Stimulated activated CD8-positive, alpha-beta memory T cell treated with anti-CD3 and anti-CD28 coated beads, Interleukin-4, amount 100 ng/mL, for 4 hours (primary cell): ENCODE data around the gene RPP25L.
"Not testable (repeated sequence)": the region's sequence is repeated elsewhere in the genome, so short reads cannot be mapped to it uniquely, and the experiment has no call there.

Source experiments
- DNase-seq, 2 donors: peaks; one replicate each; pipeline ENCODE4 v3.0.0-alpha.2; 2020; ENCODE audit warnings: low read depth in 2 of 2, low spot score in 1 of 2

Gene RPP25L, protein sequence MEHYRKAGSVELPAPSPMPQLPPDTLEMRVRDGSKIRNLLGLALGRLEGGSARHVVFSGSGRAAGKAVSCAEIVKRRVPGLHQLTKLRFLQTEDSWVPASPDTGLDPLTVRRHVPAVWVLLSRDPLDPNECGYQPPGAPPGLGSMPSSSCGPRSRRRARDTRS

DNA sequence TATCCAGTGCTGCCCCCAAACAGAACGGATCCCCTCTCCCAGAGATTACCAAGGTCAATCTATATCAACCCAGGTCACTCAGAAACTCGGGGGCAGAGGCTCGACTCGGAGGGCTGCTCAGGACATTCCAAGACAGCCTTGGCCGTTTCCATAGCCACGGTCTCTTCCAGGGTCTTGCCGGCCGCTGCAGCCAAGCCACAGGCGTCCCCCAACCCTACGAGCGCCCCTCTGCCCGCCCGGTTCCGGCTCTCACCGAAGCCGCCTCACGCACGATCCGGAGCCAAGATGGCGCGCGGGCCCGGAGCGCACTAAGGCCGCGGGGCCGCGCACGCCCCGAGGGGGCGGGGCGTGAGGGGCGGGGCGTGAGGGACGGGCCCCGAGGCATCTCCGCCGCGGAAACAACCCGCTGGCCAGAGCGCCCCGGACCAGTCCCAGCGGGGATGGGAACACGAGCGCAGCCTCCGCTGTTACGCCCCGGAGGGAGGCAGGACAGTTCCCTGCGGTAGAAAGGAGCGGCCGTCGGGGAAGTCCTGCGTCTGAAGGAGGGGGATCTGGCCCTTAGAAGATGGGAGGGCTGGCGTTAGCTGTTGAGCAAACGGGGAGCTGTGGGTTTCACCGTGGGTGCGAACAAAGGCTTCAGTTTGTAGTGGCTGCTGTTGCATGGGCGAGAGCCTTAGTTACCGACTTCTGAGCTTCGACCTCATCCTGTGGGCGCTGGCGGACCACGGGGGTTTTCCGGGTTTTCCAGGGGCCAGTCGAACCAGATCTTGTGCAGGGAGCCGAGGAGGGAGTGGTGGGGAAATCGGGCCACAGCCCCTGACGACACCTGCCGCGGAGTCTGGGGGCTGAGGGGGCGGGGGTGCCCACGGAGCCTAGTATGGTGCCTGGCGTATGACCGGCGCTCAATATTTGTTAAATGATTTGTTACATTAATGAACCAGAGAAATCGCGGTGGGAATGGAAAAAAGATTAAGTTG is at the start of gene RPP25L:
RPP25L (minus strand) TSS at position 287 of the 977 bp plus-strand sequence. CDS start 801 bp downstream, outside the sequence.
- peak; percentile 57 to 62 for DNase-seq

DNA sequence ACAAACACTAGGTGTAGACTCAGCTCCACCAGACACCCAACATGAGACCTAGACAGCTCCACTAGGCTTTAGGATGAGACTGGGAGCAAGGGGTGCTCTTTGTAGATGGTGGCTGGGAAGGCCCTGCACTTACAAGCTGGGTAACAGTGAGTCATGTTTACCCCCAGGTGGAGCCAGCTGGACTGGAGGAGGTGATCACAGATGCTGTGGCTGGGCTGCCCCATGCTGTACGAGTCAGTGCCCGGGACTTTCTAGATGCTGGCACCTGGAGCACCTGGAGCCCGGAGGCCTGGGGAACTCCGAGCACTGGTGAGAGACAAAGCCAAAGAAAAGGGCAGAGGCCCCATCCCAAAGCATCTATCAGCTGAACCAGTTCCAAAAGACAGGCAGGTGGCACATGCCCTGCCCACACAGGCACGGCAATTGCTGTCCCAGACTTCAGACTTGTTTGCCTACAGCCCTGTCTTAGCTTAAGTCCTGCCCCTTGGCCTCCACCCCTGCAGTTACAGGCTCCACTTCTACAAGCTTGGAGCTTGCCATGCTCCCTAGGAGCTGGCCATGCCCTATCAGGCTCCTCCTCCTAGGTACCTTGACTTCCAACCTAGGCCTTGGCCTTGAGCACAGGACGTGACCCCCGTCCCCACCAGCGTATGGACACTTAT is 47.8 kb upstream of the RPP25L start:
- DNase-seq = no peak

DNA sequence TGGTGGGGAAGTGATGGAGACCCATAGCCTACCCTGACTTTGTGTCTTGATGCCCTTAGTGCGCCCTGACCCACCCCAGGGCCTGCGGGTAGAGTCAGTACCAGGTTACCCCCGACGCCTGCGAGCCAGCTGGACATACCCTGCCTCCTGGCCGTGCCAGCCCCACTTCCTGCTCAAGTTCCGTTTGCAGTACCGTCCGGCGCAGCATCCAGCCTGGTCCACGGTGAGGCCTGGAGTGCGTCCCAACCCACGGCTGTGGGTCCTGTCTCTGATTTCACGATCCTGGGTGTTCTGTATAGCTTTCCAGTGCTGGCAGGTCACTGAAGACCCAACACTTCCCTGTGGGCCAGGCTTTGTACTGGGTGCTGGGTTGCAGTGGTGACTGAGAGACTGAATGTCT is 46.6 kb upstream of the RPP25L start:
- no peak for DNase-seq

DNA sequence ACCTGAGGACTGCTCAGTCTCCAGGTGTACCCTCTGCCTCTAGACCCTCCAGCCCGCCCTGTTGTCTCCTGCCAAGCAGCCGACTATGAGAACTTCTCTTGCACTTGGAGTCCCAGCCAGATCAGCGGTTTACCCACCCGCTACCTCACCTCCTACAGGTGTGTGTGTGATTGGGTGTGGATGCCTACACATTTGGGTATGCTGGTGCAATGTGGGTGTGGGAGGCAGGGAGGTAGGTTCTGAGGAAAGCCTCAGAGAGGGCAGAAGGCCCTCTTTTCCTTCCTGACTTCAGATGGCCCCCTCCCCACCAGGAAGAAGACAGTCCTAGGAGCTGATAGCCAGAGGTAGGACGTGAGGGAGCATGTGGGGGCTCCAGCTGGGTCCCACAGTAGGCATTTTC is 45.1 kb upstream of the RPP25L start:
- DNase-seq = no peak

DNA sequence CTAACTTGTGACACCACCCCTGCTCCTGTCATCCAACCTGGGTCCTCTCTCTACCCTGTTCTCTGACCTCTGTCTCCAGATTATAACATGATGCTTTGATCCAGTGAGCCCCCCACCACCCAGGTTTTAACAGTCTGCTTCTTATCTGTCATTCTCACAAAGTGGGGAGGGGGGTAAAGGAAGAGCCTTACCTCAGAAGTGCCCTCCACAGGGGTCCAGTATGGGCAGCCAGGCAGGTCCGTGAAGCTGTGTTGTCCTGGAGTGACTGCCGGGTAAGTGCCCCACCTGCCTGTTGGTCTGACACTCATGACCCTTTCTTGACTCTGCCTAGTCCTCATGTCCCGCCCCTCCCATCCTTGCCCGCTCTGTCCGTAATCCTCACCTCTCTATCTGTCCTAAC is 43.5 kb upstream of the RPP25L start:
- no peak for DNase-seq

DNA sequence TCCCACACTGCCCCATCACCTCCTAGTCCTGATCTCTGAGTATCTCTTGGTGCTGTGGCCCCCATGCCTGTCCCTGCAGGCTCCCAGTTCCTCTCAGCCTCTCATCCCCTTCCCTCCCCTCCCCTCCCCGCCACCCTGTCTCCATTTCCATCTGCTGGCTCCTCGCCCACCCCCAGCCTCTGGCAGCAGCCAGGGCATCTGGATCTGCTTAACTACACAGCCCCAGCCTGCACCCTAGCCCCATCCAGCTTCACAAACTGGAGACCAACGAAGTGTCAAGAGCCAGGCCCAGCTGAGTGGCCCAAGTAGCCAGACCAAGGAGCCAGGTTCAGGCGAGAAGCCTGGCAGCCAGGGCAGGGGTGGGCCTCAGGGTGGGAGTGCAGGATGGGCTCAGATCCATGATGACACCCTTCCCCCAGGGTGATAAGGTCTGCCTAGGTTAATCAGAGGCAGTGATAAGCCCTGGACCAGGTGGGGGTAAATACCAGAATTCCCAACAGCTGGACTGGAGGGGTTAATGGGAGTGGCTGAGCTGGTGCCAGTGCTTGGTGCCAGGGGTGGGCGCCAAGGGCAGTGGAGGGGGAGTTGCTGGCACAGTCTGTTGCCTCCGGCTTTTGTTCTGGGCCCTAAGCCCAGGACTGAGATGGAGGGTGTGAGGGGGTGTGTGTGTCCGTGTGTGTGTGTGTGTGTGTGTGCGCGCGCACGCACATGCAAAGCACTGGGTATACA is 42.6 kb upstream of the RPP25L start:
- DNase-seq = no peak

DNA sequence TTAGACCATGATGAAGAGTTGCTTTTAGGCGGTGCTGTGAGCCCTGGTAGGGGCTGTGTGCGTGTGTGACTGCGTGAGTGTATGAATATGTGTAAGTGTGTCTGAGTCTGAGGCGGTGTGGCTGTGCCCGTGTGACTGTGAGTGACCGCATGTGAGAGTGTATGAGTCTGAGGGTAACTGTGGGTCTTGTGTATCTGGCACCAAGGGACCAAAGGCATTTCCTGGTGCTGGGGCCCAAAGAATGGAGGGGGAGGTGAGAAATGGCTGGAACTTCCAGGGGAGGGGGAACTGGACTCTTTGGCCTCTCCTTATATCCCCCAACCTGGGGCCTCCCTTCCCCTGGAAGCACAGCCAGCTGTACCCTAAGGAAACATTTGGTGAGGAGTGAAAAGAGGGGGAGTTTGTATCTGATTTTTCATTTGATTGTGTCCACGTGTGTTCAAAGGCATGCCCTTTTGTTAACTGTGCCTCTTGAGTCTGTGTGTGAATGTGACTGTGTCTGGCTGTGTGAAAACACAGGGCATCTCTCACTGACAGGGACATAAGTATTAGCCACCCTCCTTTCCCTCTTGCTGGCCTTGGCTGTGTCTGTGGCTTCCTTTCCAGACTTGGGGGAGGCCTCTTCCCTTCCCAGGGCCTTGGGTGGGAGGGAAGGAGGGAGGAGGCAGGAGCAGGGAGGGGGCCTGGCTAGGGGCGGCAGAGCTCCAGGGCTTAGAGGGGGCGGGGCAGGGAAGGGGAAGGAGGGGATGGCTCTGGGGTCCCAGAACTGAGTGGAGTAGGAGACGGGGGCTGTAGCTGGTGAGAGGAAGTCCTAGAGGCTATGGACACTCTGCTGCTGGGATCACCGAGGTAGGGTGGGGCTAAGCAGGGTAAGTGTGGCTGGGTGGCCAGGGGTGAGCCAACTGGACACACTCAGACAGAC is 41.5 kb upstream of the RPP25L start:
- DNase-seq = no peak

DNA sequence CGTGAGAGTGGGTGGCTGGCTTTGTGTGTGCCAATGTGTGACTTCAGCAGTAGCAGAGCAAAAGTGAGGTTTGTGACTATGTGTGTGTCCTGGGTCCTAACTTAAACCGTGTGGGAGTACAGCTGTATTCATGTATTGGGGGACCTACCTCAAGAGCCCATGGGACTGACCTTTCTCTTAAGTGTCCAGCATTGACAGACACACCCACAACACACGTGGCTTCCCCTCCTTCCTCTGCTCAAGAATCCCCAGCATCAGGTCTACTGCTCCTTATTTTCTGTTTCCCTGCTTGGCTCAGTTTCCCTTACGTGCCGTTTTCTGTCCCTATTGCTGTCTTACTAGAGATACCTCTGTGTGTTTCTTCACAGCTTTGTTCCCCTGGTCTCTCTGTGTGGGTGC is 40.7 kb upstream of the RPP25L start:
- DNase-seq = no peak

DNA sequence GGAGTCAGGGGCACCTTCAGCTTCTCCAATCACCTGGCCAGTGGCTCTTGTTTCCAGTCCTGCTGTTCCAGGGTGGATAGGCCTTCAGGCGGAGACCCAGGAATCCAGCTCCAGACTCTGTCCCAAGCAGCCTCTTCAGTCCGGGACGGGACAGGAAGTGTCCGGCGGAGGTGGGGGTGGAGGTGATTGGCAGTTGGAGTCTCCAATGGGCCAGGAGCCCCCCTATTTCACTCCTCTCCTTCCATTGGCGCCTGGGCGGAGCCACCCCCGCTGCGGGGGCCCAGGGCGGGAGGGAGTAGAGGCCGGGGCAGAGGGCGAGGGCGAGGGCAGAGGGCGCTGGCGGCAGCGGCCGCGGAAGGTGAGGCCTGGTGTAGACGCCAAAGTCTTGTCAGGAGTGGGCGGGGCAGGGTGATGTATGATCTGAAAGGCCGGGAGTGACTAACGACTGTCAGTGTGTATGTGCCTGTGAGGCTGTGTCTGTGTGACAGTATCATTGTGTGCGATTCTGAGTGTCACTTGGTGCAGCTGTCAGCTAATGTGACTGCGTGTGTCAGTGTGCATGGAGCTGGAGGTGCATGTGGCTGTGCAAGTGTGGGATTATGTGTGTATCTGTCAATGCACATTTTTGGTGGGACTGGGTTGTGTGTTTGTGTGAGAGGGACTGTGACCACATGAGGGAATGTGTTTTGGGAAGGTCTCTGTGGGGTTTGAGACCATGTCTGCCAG is 40.1 kb upstream of the RPP25L start, which contains the start of gene IL11RA:
IL11RA (plus strand) TSS at position 310 of the 726 bp plus-strand sequence. CDS start 3,033 bp downstream, outside the sequence.
- peak in 1 of 2 donors; percentile 17 for DNase-seq

DNA sequence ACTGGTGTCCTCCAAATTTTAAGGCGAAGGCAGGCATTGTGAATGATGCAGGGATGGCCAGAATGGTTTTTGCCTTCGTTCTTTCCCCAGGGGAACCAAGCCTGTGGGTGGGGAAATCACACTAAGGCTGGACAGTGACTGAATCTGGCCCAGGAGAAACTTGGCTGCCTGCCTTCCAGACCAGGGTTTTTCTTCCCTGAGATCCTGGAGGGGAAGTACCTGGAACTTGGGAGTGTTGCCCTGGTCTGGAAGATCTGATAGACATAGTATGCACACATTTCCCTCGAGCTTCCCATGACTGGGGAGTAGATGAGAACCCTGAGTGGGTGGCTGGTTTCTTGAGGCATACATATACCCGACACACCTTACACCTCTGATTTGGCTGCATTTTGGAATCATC is 39.4 kb upstream of the RPP25L start:
- DNase-seq = no peak

DNA sequence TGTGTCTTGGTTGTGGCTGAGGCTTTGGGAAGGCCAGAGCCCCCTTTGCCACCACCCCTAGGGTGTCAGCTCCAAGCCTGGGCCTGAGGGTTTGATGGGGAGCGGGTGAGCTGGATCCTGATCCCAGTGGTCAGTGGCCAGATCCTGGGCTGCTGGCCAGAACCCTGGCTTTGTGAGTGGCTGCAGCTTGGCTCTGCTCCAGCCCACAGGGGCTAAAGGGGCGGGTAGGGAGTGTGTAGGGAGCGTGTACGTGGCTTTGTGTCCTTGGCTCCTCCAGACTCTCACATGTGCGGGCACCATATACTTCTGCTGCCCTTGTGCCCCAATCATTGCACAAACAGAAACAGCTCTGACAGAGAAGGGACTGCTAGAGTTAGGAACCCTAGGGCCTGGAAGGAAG is 38.9 kb upstream of the RPP25L start:
- DNase-seq = no peak

DNA sequence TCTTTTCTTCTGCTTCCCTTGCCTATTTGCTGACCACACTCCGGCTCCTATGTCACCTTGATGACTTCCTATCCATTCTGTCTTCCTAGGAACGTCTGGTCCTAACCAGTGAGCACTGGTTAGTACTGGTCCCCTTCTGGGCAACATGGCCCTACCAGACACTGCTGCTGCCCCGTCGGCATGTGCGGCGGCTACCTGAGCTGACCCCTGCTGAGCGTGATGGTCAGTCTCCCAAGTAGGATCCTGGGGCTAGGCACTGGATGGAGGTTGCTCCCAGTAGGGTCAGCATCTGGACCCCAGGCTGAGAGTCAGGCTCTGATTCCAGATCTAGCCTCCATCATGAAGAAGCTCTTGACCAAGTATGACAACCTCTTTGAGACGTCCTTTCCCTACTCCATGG is 36.8 kb upstream of the RPP25L start:
- DNase-seq = no peak

DNA sequence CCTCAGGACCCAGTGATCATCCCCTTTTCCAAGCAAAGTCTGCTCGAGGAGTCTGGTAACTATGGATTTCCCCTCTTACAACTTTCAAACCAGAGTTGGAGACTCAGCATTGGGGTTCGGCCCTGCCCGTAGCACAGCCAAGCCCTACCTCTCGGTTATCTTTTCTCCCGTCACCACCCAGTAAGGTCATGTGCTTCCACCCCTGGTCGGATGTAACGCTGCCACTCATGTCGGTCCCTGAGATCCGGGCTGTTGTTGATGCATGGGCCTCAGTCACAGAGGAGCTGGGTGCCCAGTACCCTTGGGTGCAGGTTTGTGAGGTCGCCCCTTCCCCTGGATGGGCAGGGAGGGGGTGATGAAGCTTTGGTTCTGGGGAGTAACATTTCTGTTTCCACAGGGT is 35.8 kb upstream of the RPP25L start:
- no peak for DNase-seq

DNA sequence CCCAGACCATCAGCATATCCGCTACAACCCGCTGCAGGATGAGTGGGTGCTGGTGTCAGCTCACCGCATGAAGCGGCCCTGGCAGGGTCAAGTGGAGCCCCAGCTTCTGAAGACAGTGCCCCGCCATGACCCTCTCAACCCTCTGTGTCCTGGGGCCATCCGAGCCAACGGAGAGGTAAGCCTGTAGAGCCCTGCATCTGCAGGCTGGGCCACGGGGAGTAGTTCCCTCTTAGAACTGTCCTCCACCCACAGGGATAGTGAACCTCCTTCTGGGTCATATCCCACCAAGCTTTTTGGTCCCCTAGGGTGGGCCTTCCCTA is 35.1 kb upstream of the RPP25L start:
- DNase-seq = no peak

DNA sequence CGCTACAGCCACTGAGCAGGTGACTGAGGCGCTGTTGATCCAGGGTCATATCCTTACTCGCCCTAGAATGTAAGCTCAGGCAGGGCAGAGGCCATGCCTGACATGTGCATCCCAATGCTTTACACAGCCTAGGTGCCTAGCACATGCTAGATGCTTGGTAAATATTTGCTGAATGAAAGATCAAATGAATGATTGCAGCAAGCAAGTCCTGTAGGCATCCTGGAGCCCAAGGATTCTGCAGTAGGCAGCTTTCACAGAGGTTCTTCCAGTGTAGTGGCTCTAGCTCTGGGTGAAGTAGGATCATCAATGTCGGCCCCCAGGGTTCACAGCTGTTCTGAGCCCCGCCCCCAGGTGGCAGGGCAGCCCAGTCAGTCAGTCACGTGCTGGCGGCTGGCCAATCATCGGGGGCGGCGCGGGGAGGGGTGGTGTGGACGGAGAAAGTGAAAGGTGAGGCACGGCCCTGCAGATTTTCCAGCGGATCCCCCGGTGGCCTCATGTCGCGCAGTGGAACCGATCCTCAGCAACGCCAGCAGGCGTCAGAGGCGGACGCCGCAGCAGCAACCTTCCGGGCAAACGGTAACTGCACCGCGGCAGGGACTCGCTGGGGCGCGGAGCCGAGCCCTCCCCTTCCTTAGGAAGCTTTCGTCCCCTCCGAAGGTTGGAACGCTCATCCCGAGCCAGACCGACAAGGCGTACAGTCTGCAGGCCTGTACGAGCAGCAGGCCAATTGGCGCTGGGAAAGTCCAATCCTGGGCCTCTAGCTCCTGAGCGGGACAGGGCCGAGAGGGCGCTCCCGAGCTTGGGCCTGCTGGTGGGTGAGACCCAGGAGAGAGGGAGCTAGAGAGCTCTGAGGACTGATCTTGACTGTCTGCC is 34.5 kb upstream of the RPP25L start, which contains the start of gene GALT:
GALT (plus strand) TSS at position 465 of the 873 bp plus-strand sequence; CDS start at position 495, 30 bp downstream.
- peak; percentile 93 to 96 for DNase-seq

DNA sequence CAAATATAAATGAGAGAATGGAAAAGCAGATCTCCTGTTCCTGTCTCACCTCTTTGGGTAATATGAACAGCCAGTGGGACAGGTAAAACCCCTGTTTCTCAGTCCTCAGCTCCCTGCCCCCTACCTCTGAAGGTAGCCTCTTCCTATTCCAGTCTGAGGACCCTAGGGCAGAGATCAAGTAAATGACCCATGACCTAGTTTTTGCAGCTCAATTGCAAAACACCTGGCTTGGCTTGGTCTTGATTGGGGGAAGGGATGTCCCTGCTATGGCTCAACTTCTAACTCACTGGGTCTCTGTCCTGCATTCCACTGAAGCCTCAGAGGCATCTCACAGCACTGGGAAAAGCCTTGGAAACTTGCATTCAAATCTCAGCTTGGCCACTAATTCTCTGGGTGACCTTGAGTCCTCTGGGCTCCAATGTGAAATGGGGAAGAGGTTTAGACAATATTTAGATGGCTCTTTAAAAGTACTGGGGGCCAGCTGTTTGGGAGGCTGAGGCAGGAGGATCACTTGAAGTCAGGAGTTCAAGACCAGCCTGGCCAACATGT is 32.9 kb upstream of the RPP25L start:
- DNase-seq = no peak

DNA sequence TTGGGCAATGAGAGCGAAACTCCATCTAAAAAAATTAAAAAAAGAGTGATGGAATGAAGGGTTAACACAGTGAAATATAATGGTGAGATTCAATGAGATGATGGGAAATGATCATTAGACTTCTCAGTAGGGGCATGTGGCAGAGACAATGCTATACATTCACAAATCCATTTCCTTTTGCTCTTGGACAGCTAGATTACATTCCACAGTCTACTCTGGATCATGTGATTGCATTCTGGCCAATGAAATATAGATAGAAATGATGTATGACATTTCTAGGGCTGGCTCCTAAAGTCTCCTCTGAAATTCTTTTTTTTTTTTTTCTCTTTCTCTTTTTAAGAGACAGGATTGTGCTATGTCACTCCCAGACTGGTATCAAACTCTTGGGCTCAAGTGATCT is 30.8 kb upstream of the RPP25L start:
- DNase-seq = no peak

DNA sequence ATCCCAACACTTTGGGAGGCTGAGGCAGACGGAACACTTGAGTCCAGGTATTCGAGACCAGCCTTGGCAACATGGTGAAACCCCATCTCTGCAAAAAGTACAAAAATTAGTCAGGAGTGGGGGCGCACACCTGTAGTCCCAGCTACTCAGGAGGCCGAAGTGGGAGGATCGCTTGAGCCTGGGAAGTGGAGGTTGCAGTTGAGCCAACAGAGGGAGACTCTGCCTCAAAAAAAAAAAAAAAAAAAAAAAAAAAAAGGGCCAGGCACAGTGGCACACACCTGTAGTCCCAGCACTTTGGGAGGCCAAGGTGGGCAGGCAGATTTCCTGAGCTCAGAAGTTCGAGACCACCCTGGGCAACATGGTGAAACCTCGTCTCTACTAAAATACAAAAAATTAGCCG is 27.4 kb upstream of the RPP25L start:
- DNase-seq = not testable (repeated sequence)
